Coronary artery (tissue), 2 donors: Measurements from ENCODE around the gene TRIM66.
A peak's percentile ranks its signal among the peaks of the same experiment; 100 is the strongest.

Experiments
- DNase-seq: peaks from one replicate; pipeline ENCODE4 v3.0.0-alpha.2; 2017; ENCODE audit warnings: low spot score
- H3K27ac ChIP-seq, 2 donors: fragments of 200-600 bp; sonication (generic); one replicate each; pipeline ENCODE4 v1.5.1; 2016 to 2019
- H3K4me3 ChIP-seq: fragments of 200-600 bp; sonication (generic); 2 replicates; pipeline ENCODE4 v1.5.1; 2016; ENCODE audit warnings: mild to moderate bottlenecking, moderate library complexity
- TF ChIP-seq, protein P1 (sequence below): fragments of 200-600 bp; sonication (generic); IDR thresholded peaks from one replicate; pipeline ENCODE4 v1.5.1; 2019; ENCODE audit warnings: antibody characterized with exemption

The TRIM66 gene

DNA sequence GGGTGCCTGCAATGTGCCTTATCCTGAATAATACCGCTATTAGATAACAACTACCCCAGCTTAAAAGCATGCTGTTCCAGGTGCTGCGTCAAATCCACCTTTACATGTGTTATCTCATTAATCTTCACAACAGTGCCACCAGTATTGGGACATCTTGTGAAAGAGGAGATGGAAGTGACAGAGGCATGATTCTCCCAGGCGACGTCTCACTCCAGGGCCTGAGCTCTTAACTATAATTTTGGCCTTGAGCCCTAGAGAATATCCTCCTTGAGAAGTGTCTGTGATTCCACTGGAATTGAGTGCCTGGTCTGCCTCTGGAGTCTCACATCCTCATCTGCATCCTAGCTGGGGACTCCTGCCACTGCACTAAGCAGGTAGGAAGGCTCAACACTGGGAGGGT is 43.9 kb upstream of the TRIM66 start:
- no peak for DNase-seq
- Histone ChIP-seq H3K4me3 (no peak overlapping the region), H3K27ac (no peak overlapping the region)
- TF ChIP-seq, protein P1, sequence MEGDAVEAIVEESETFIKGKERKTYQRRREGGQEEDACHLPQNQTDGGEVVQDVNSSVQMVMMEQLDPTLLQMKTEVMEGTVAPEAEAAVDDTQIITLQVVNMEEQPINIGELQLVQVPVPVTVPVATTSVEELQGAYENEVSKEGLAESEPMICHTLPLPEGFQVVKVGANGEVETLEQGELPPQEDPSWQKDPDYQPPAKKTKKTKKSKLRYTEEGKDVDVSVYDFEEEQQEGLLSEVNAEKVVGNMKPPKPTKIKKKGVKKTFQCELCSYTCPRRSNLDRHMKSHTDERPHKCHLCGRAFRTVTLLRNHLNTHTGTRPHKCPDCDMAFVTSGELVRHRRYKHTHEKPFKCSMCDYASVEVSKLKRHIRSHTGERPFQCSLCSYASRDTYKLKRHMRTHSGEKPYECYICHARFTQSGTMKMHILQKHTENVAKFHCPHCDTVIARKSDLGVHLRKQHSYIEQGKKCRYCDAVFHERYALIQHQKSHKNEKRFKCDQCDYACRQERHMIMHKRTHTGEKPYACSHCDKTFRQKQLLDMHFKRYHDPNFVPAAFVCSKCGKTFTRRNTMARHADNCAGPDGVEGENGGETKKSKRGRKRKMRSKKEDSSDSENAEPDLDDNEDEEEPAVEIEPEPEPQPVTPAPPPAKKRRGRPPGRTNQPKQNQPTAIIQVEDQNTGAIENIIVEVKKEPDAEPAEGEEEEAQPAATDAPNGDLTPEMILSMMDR = no peak

DNA sequence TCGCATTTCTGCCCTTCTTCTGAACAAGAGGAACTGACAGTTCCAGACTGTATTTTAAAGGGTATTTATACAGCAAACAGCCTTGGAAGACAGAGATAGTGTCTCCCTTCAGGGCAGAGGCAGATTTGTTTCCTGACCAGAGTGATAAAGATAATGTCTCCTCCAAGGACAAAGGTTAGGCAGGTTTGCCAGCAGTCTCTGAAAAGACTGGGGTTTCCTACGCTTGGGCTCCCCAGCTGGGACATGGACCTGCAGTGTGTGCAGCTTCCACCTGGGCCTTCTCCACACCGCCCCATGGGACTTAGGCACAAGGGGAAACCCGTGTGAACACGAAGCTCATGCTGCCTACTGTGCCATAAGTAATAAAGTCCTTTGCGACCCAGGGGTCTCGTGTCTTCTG is 42.2 kb upstream of the TRIM66 start:
- Histone ChIP-seq H3K4me3 (no peak overlapping the region), H3K27ac (no peak overlapping the region)
- TF ChIP-seq, protein P1 = no peak
- DNase-seq = no peak

DNA sequence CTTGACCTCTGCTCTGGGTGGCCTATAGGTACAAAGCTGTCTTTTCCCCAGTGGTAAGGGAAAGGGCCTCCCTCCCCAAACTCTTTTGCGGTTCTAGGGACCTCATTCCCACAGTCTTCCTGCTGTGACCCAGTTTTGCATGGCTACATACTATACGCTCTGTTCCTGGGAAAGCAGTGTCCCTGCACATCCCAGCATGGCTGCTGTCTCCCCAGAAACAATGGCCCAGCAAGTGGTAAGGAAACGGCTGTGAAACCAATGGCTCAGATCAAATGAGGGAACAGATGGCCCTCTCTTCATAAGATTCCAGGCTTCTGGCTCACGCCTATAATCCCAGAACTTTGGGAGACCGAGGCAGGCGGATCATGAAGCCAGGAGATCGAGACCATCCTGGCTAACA is 41.2 kb upstream of the TRIM66 start:
- TF ChIP-seq, protein P1 = no peak
- no peak overlapping the region for H3K4me3 ChIP-seq
- no peak for DNase-seq
- no peak overlapping the region for H3K27ac ChIP-seq

DNA sequence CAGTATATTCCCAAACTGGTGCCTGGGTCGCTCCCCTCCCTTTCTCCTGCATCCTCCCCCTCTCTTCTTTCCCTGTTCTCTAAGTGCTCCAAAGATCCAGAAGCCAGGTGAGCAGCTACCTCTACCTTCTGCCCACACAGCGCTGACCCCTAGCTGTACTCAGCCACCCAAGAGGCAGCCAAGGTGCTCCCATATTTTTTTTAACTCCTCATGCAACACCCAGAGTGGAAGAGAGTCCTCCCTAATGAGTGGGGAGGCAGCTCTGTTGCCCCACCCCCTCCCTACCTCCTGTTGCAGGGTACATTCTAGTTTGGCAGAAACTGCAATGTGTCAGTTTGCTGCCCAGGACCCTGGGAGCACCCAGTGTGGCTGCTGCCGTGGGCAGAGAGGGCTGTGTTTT is 40.3 kb upstream of the TRIM66 start:
- no peak for DNase-seq
- Histone ChIP-seq H3K27ac (peak overlapping the region in 1 of 2 donors; percentile 93), H3K4me3 (no peak overlapping the region)
- TF ChIP-seq, protein P1 = no peak

DNA sequence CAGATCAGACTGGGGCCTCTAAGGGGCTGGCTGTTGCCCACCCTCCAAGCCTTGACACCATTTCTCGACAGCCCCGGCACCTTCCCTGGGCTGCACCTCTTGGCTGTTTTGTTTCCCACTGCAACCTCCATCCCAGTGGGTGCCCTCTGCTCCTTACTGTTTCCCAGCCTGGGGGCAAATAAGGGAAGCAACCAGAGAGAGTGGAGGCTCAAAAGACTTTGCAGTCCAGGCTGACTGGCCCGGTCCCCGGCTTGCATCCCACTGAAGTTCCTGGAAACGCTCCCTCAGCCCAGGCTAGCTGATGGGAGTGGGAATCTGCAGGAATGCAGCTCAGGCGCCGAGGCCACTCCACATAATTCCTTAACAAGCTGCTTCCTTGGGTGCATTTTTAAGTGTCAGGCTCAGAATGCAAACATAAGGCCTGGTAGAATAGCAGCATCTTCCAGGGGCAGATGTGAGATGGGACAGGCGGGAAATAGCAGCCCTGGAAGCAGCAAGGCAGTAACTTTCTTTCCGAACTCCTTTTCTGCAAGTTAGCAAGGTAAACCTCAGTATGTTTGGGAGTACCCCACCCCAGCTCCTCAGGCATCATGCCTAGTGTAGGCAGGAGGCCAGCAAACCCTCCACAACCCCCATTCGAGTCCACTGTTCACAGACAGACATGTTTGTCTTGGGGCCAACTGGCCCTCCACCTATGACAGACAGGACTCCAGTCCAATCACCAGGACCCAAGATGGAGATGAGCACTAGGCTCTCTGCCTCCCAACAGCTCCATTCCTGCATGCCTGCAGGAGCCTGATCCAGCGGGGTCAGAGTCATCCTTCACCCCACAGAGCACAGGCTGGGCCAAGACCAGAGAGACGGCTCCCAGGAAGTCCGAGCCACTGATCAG is 39.4 kb upstream of the TRIM66 start:
- DNase-seq = no peak
- Histone ChIP-seq H3K27ac (peak overlapping the region; percentile 20 to 93), H3K4me3 (no peak overlapping the region)
- TF ChIP-seq, protein P1 = no peak

DNA sequence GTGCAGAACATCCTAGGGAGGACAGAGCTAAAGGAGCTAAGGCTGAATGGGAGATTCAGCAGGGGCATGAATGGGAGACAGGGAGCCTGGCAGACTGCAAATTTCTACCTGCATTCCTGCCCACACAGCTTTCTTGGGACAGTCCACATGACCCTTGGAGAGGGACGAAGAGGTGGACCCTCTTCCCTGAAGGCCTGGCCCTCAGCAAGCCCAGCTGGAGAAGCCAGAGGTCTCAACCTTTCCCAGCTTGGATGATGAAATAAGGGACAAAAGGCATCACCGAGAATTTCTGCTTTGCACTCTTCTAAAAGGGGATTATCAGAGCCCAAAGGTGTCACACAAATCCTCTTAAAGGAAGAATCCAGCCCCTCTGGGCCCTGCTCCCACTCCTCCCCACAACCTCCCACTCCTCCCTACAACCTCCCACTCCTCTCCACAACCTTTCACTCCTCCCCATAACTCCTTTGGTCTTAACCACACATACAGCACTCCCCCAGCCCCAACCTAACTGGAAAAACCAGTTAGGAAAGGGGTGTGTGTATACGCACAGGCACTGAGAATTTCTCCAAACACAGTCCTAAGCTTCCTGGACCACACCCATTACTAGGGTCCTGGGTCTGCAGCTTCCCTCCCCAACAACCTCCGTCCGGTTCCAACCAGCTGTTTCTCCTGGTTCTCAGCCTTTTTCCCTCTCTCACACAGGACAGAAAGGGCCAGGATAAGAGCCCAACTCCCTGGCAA is 38.6 kb upstream of the TRIM66 start:
- Histone ChIP-seq H3K4me3 (no peak overlapping the region), H3K27ac (peak overlapping the region; percentile 20 to 93)
- DNase-seq = no peak
- TF ChIP-seq, protein P1 = no peak
